K562 (cell line): ENCODE data around the gene DLGAP1. TPM values are rescaled to one million over a fixed set of nuclear protein-coding genes. Genes with fewer than 3 reads are reported as not detected.

Source experiments
- BMI1 ChIP-seq: fragments of 150-350 bp; IDR thresholded peaks from 2 replicates; pipeline ENCODE4 v1.6.1; 2014; ENCODE audit warnings: low read length
- CCNT2 ChIP-seq: IDR thresholded peaks from 2 replicates; pipeline ENCODE4 v1.6.1; 2011; ENCODE audit warnings: borderline replicate concordance, low read depth, mild to moderate bottlenecking, moderate library complexity, mixed read lengths, low read length; ENCODE audit not compliant: insufficient read length; ENCODE audit errors: extremely low read depth
- DMBX1 ChIP-seq: fragments of 250-450 bp; sonication (Bioruptor Pico); IDR thresholded peaks from 2 replicates; pipeline ENCODE4 v1.8.0; 2022; ENCODE audit warnings: inconsistent platforms, mild to moderate bottlenecking, moderate library complexity, borderline replicate concordance
- GATAD2B ChIP-seq: fragments of 450-650 bp; IDR thresholded peaks from 2 replicates; pipeline ENCODE4 v1.6.1; 2017; ENCODE audit warnings: mild to moderate bottlenecking, borderline replicate concordance
- JUN ChIP-seq, 2 experiments: sonication (generic) in 1 of 2; formaldehyde crosslinking in 1 of 2; IDR thresholded peaks; 2 replicates each; pipeline versions ENCODE4 v1.6.1 to v1.8.0; 2012 to 2022; ENCODE audit warnings: borderline replicate concordance in 2 of 2, mild to moderate bottlenecking in 2 of 2, improper control_type of control experiment in 1 of 2, low read depth in 1 of 2, low read length in 1 of 2, missing genetic modification reagents in 1 of 2
- KLF13 ChIP-seq: fragments of 450-650 bp; IDR thresholded peaks from 2 replicates; pipeline ENCODE4 v1.6.1; 2016; ENCODE audit warnings: missing genetic modification characterization, low read depth, mild to moderate bottlenecking, missing compliant biosample characterization, moderate library complexity, borderline replicate concordance
- KLF16 ChIP-seq: IDR thresholded peaks from 2 replicates; pipeline ENCODE4 v1.6.1; 2016; ENCODE audit warnings: antibody characterized with exemption
- LARP7 ChIP-seq: fragments of 450-650 bp; IDR thresholded peaks from 2 replicates; pipeline ENCODE4 v1.6.1; 2016
- NEUROD1 ChIP-seq: fragments of 150-350 bp; IDR thresholded peaks from 2 replicates; pipeline ENCODE4 v1.6.1; 2014; ENCODE audit warnings: borderline replicate concordance, low read length, low read depth; ENCODE audit not compliant: partially characterized antibody
- PHF8 ChIP-seq: fragments of 200-600 bp; sonication (generic); IDR thresholded peaks from 2 replicates; pipeline ENCODE4 v1.6.1; 2012; ENCODE audit warnings: mixed run types, mild to moderate bottlenecking, inconsistent platforms, low read length, moderate library complexity, borderline replicate concordance
- SFPQ ChIP-seq: fragments of 200-400 bp; formaldehyde crosslinking; IDR thresholded peaks from 2 replicates; pipeline ENCODE4 v1.6.1; 2017; ENCODE audit warnings: mild to moderate bottlenecking, low read depth, low read length, moderate library complexity
- SIN3A ChIP-seq, 2 experiments: fragments of 150-350 bp in 1 of 2; IDR thresholded peaks; 2 replicates each; pipeline ENCODE4 v1.6.1; 2011 to 2016; ENCODE audit warnings: borderline replicate concordance in 2 of 2, low read depth in 2 of 2, low read length in 2 of 2, mild to moderate bottlenecking in 2 of 2, moderate library complexity in 2 of 2; ENCODE audit not compliant: control insufficient read depth in 1 of 2
- SLC30A9 ChIP-seq: fragments of 250-450 bp; sonication (Bioruptor Pico); IDR thresholded peaks from 2 replicates; pipeline ENCODE4 v1.8.0; 2022; ENCODE audit warnings: mild to moderate bottlenecking, moderate library complexity
- SNRNP70 ChIP-seq: fragments of 200-400 bp; formaldehyde crosslinking; optimal IDR thresholded peaks from 2 replicates; pipeline ENCODE3; 2017; ENCODE audit warnings: low read depth, low read length
- TAF1 ChIP-seq: IDR thresholded peaks from 2 replicates; pipeline ENCODE4 v1.6.1; 2011; ENCODE audit warnings: mild to moderate bottlenecking, low read length, moderate library complexity; ENCODE audit not compliant: insufficient read depth, control insufficient read depth, severe bottlenecking; ENCODE audit errors: extremely low read depth
- TCF3 ChIP-seq: sonication (generic); formaldehyde crosslinking; IDR thresholded peaks from 2 replicates; pipeline ENCODE4 v1.4.0; 2020; ENCODE audit warnings: mild to moderate bottlenecking, missing genetic modification reagents
- TRIM24 ChIP-seq, 2 experiments: fragments of 450-650 bp; IDR thresholded peaks; 2 replicates each; pipeline ENCODE4 v1.6.1; 2016
- ZNF134 ChIP-seq: fragments of 250-450 bp; sonication (Bioruptor Pico); conservative IDR thresholded peaks from 2 replicates; pipeline ENCODE4 v1.4.0; 2020
- ZNF263 ChIP-seq: sonication (generic); formaldehyde crosslinking; IDR thresholded peaks from 2 replicates; pipeline ENCODE4 v1.8.0; 2022; ENCODE audit warnings: mild to moderate bottlenecking, missing genetic modification reagents, borderline replicate concordance
- ZNF311 ChIP-seq: fragments of 250-450 bp; sonication (Bioruptor Pico); IDR thresholded peaks from 2 replicates; pipeline ENCODE4 v1.4.0; 2020; ENCODE audit warnings: mild to moderate bottlenecking, moderate library complexity
- polyA plus RNA-seq, 8 experiments: library from polyadenylated mRNA; depleted of rRNA in 4 of 8; stranded (reverse) in 5 of 8; unstranded in 3 of 8; fragments of >200 nt; fragmentation: Nextera tagmentation in 2 of 8; fragmentation: Illumina TruSeq in 1 of 8; extraction: Ambion mirVana in 2 of 8; extraction: Trizol in 1 of 8; gene quantifications; 2 replicates each; pipeline versions ENCODE4 v1.2.1 to v1.2.3, GENCODE V29; 2011 to 2014; ENCODE audit warnings: inconsistent platforms in 1 of 8, missing spikeins in 1 of 8
- total RNA-seq, 7 experiments: library from RNA; depleted of rRNA in 6 of 7; stranded (reverse); fragments of >200 nt in 6 of 7; fragmentation: Illumina TruSeq in 2 of 7; extraction: Trizol in 2 of 7; gene quantifications; 2 replicates each; pipeline versions ENCODE4 v1.2.1 to v1.2.3, GENCODE V29; 2011 to 2021; ENCODE audit warnings: low replicate concordance in 1 of 7
- TF ChIP-seq, protein P1 (sequence below): fragments of 250-450 bp; sonication (Bioruptor Pico); IDR thresholded peaks from 2 replicates; pipeline ENCODE4 v1.8.0; 2021; ENCODE audit warnings: borderline replicate concordance, mild to moderate bottlenecking, moderate library complexity; ENCODE audit not compliant: poor library complexity, severe bottlenecking
- TF ChIP-seq, protein P2 (sequence below), 2 experiments: IDR thresholded peaks; 2 replicates each; pipeline ENCODE4 v1.6.1; 2012; ENCODE audit warnings: improper control_type of control experiment in 2 of 2, low read depth in 2 of 2, low read length in 2 of 2, borderline replicate concordance in 1 of 2

DLGAP1 gene
- total and polyA plus RNA-seq, 9 of the 15 experiments (the other 6 are each of a cell fraction or from before 2014, with no cell fraction given) = 0.04 to 0.22 (median 0.08) TPM

- TF ChIP-seq PHF8 (peak; percentile 40; the same call in 1 of the 2 replicates), JUN (IDR thresholded peaks at IDR 0.05; ENCODE audit: borderline replicate concordance, low read depth, low read length) (peak; percentile 72; the same call in 1 of the 2 replicates), JUN (CRISPR knock-in tag; IDR thresholded peaks at IDR 0.05; ENCODE audit: borderline replicate concordance) (no peak), KLF13 (tag) (peak; percentile 32), KLF16 (peak; percentile 92), SNRNP70 (no peak), TAF1 (peak; percentile 82), BMI1 (no peak), TRIM24 (IDR thresholded peaks at IDR 0.05) (no peak), GATAD2B (no peak), SIN3A (IDR thresholded peaks at IDR 0.05; ENCODE audit: borderline replicate concordance in 2 of 2, control insufficient read depth in 1 of 2, low read depth in 2 of 2, low read length in 2 of 2) (peak in 1 of 2 experiments; percentile 78; a peak in 1 of 4 replicates), DMBX1 (peak; percentile 97), ZNF263 (CRISPR knock-in tag) (no peak), SLC30A9 (no peak), ZNF311 (CRISPR knock-in tag) (no peak; the same call in 1 of the 2 replicates), ZNF134 (CRISPR knock-in tag) (peak; percentile 35; the same call in 1 of the 2 replicates), CCNT2 (peak; percentile 55), NEUROD1 (peak; percentile 93), LARP7 (no peak), SFPQ (no peak), TCF3 (CRISPR knock-in tag) (no peak)
- TF ChIP-seq, protein P1, sequence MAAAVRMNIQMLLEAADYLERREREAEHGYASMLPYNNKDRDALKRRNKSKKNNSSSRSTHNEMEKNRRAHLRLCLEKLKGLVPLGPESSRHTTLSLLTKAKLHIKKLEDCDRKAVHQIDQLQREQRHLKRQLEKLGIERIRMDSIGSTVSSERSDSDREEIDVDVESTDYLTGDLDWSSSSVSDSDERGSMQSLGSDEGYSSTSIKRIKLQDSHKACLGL (CRISPR knock-in tag) = no peak
- TF ChIP-seq, protein P2, sequence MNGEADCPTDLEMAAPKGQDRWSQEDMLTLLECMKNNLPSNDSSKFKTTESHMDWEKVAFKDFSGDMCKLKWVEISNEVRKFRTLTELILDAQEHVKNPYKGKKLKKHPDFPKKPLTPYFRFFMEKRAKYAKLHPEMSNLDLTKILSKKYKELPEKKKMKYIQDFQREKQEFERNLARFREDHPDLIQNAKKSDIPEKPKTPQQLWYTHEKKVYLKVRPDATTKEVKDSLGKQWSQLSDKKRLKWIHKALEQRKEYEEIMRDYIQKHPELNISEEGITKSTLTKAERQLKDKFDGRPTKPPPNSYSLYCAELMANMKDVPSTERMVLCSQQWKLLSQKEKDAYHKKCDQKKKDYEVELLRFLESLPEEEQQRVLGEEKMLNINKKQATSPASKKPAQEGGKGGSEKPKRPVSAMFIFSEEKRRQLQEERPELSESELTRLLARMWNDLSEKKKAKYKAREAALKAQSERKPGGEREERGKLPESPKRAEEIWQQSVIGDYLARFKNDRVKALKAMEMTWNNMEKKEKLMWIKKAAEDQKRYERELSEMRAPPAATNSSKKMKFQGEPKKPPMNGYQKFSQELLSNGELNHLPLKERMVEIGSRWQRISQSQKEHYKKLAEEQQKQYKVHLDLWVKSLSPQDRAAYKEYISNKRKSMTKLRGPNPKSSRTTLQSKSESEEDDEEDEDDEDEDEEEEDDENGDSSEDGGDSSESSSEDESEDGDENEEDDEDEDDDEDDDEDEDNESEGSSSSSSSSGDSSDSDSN (IDR thresholded peaks at IDR 0.05; ENCODE audit: borderline replicate concordance in 1 of 2, low read depth in 2 of 2, low read length in 2 of 2) = 0 out of 4 replicates have a peak, but pooled peaks of 1 of the 2 experiments have one; percentile 52
Observed at GRCh38 chr18:3596637-3597384, 858.3 kb downstream of the DLGAP1 start (continued).
